IPS-NIHi7 (cell line): ENCODE measurements around the gene HNRNPM.
"Not testable (repeated sequence)": the region's sequence is repeated elsewhere in the genome, so short reads cannot be mapped to it uniquely, and the experiment has no call there.

Experiments used
- DNase-seq: peaks from one replicate; pipeline ENCODE4 v3.0.0; 2012; ENCODE audit warnings: mixed read lengths; ENCODE audit errors: extremely low spot score

Gene HNRNPM

GRCh38 chr19:8425331-8425730, 19.4 kb upstream of the HNRNPM start:
- DNase-seq: not testable (repeated sequence)

GRCh38 chr19:8426283-8426682, 18.5 kb upstream of the HNRNPM start:
- no peak for DNase-seq

GRCh38 chr19:8429044-8429443, 15.7 kb upstream of the HNRNPM start:
- no peak for DNase-seq

GRCh38 chr19:8429826-8430225, 14.9 kb upstream of the HNRNPM start:
- DNase-seq: no peak

GRCh38 chr19:8430650-8431049, 14.1 kb upstream of the HNRNPM start:
- no peak for DNase-seq

GRCh38 chr19:8438236-8438635, 6.5 kb upstream of the HNRNPM start:
- no peak for DNase-seq

GRCh38 chr19:8441725-8442544, 2.8 kb upstream of the HNRNPM start:
- DNase-seq: peak; percentile 44

GRCh38 chr19:8444140-8444676, 567 bp upstream of the HNRNPM start:
- DNase-seq: not testable (repeated sequence)

GRCh38 chr19:8445488-8446001, 770 bp downstream of the HNRNPM start:
- no peak for DNase-seq

- DNase-seq: no peak
Observed at GRCh38 chr19:8446061-8446709, 1.4 kb downstream of the HNRNPM start.

GRCh38 chr19:8449830-8450229, 5.1 kb downstream of the HNRNPM start:
- no peak for DNase-seq

GRCh38 chr19:8451377-8451776, 6.6 kb downstream of the HNRNPM start:
- no peak for DNase-seq

- DNase-seq: no peak
Observed at GRCh38 chr19:8451885-8452284, 7.1 kb downstream of the HNRNPM start.

- DNase-seq: no peak
Observed at GRCh38 chr19:8452446-8453123, 7.8 kb downstream of the HNRNPM start.

GRCh38 chr19:8453616-8454015, 8.8 kb downstream of the HNRNPM start:
- no peak for DNase-seq

- DNase-seq: no peak
Observed at GRCh38 chr19:8454218-8454617, 9.4 kb downstream of the HNRNPM start.

- no peak for DNase-seq
Observed at GRCh38 chr19:8455018-8455417, 10.2 kb downstream of the HNRNPM start.

GRCh38 chr19:8456064-8456463, 11.3 kb downstream of the HNRNPM start:
- peak; percentile 65 for DNase-seq

GRCh38 chr19:8457209-8457608, 12.4 kb downstream of the HNRNPM start:
- no peak for DNase-seq

GRCh38 chr19:8457827-8458226, 13.1 kb downstream of the HNRNPM start:
- DNase-seq: no peak

- no peak for DNase-seq
Observed at GRCh38 chr19:8458380-8458779, 13.6 kb downstream of the HNRNPM start.

GRCh38 chr19:8459095-8459494, 14.3 kb downstream of the HNRNPM start:
- no peak for DNase-seq
